ENCODE results near the gene MGAT1. TPM values are rescaled to one million over a fixed set of nuclear protein-coding genes. Genes with fewer than 3 reads are reported as not detected.
A peak's percentile ranks its signal among the peaks of the same experiment; 100 is the strongest.
"Not testable (repeated sequence)": the region's sequence is repeated elsewhere in the genome, so short reads cannot be mapped to it uniquely, and the experiment has no call there.

Gene MGAT1
- total RNA-seq, 2 donors from 2014 or later: 76.2 to 101 TPM

- Histone ChIP-seq H3K27me3 (ENCODE audit: control insufficient read depth, insufficient read depth, low read length, poor library complexity, severe bottlenecking) (no peaks in the 10 kb centered on the region), H3K4me1 (ENCODE audit: control insufficient read depth, insufficient read depth, low read length) (peaks cover 25% of the 10 kb centered on the region), H3K36me3 (ENCODE audit: control insufficient read depth, insufficient read depth, low read length) (peaks cover 53% of the 10 kb centered on the region), H3K27ac (ENCODE audit: low read depth, low read length) (no peak overlapping the region), H3K9ac (ENCODE audit: extremely low read depth, low read length, poor library complexity, severe bottlenecking) (no peak overlapping the region), H3K4me3 (ENCODE audit: low read length) (no peak overlapping the region), H3K9me3 (ENCODE audit: control insufficient read depth, low read length) (no peaks in the 10 kb centered on the region)
- peak; percentile 67 for TF ChIP-seq CTCF (conservative IDR thresholded peaks at IDR 0.05)
- Mint-ChIP-seq H3K4me1 (peaks cover 32% of the 10 kb centered on the region), H3K27me3 (ENCODE audit: insufficient read depth) (no peaks in the 10 kb centered on the region), H3K9me3 (no peaks in the 10 kb centered on the region), H3K4me3 (no peak overlapping the region), H3K27ac (no peak overlapping the region), H3K36me3 (ENCODE audit: low read depth) (peaks cover 40% of the 10 kb centered on the region)
- peak; percentile 85 for DNase-seq
- 90 to 100% methylated on average over 3 to 8 of the region's 8 CpGs for WGBS, 2 experiments (ENCODE audit: insufficient coverage in 1 of 2, insufficient read length in 1 of 2)
Measured at GRCh38 chr5:180790020-180790419, 12.6 kb downstream of the MGAT1 start.

GRCh38 chr5:180788651-180789410 lies 13.8 kb downstream of the MGAT1 start:
- not testable (repeated sequence) for H3K27me3 Mint-ChIP-seq (ENCODE audit: insufficient read depth); H3K4me3 Mint-ChIP-seq; H3K9me3 ChIP-seq (ENCODE audit: control insufficient read depth, low read length); H3K27me3 ChIP-seq (ENCODE audit: control insufficient read depth, insufficient read depth, low read length, poor library complexity, severe bottlenecking); H3K27ac ChIP-seq (ENCODE audit: low read depth, low read length); H3K9ac ChIP-seq (ENCODE audit: extremely low read depth, low read length, poor library complexity, severe bottlenecking); H3K27ac Mint-ChIP-seq; H3K4me3 ChIP-seq (ENCODE audit: low read length); H3K9me3 Mint-ChIP-seq
- DNase-seq: peak; percentile 44
- H3K4me1 ChIP-seq (ENCODE audit: control insufficient read depth, insufficient read depth, low read length): peaks cover 25% of the 10 kb centered on the region
- 98% methylated on average over 7 to 19 of the region's 19 CpGs for WGBS, 2 experiments (ENCODE audit: insufficient coverage in 1 of 2, insufficient read length in 1 of 2)
- Mint-ChIP-seq H3K4me1 (peaks cover 32% of the 10 kb centered on the region), H3K36me3 (ENCODE audit: low read depth) (peaks cover 35% of the 10 kb centered on the region)
- peaks cover 46% of the 10 kb centered on the region for H3K36me3 ChIP-seq (ENCODE audit: control insufficient read depth, insufficient read depth, low read length)

GRCh38 chr5:180787711-180788431 lies 14.7 kb downstream of the MGAT1 start:
- no peaks in the 10 kb centered on the region for H3K27me3 ChIP-seq (ENCODE audit: control insufficient read depth, insufficient read depth, low read length, poor library complexity, severe bottlenecking)
- H3K4me3 ChIP-seq (ENCODE audit: low read length): no peak overlapping the region
- H3K9me3 Mint-ChIP-seq: no peaks in the 10 kb centered on the region
- no peak overlapping the region for H3K4me3 Mint-ChIP-seq
- TF ChIP-seq CTCF (conservative IDR thresholded peaks at IDR 0.05): no peak
- H3K36me3 ChIP-seq (ENCODE audit: control insufficient read depth, insufficient read depth, low read length): peaks cover 39% of the 10 kb centered on the region
- DNase-seq: peak; percentile 83
- no peaks in the 10 kb centered on the region for H3K9me3 ChIP-seq (ENCODE audit: control insufficient read depth, low read length)
- H3K27me3 Mint-ChIP-seq (ENCODE audit: insufficient read depth): no peaks in the 10 kb centered on the region
- peaks cover 32% of the 10 kb centered on the region for H3K4me1 Mint-ChIP-seq
- H3K4me1 ChIP-seq (ENCODE audit: control insufficient read depth, insufficient read depth, low read length): peaks cover 25% of the 10 kb centered on the region
- H3K27ac ChIP-seq (ENCODE audit: low read depth, low read length): peak overlapping the region; percentile 97
- WGBS, 2 experiments (ENCODE audit: insufficient coverage in 1 of 2, insufficient read length in 1 of 2): 72 to 87% methylated on average over 13 to 20 of the region's 20 CpGs
- peak overlapping the region; percentile 45 for H3K27ac Mint-ChIP-seq
- H3K36me3 Mint-ChIP-seq (ENCODE audit: low read depth): peaks cover 30% of the 10 kb centered on the region
- H3K9ac ChIP-seq (ENCODE audit: extremely low read depth, low read length, poor library complexity, severe bottlenecking): no peak overlapping the region
